Tibial nerve (tissue), 4 donors: Measurements from ENCODE around the gene RHOH. TPM values are rescaled to one million over a fixed set of nuclear protein-coding genes. Genes with fewer than 3 reads are reported as not detected.

ENCODE experiments used
- DNase-seq, 2 donors: peaks; one replicate each; pipeline ENCODE4 v3.0.0-alpha.2; 2019; ENCODE audit warnings: low spot score in 2 of 2
- H3K27ac ChIP-seq, 4 donors: fragments of 200-600 bp; sonication (generic) in 3 of 4; one replicate each; pipeline ENCODE4 v1.5.1; 2017 to 2019; ENCODE audit warnings: mild to moderate bottlenecking in 1 of 4
- H3K27me3 ChIP-seq, 2 donors: fragments of 200-600 bp; sonication (generic) in 1 of 2; one replicate each; pipeline versions ENCODE4 v1.5.1 to v1.6.0; 2017 to 2019
- H3K36me3 ChIP-seq, 3 donors: fragments of 200-600 bp; sonication (generic); one replicate each; pipeline ENCODE4 v1.5.1; 2018 to 2019
- H3K4me1 ChIP-seq, 4 donors: fragments of 200-600 bp; sonication (generic) in 3 of 4; one replicate each; pipeline ENCODE4 v1.5.1; 2017 to 2019
- H3K4me3 ChIP-seq, 4 donors: fragments of 200-600 bp; sonication (generic) in 3 of 4; one replicate each; pipeline ENCODE4 v1.5.1; 2017 to 2019; ENCODE audit warnings: mild to moderate bottlenecking in 1 of 4, moderate library complexity in 1 of 4
- H3K9me3 ChIP-seq, 4 donors: fragments of 200-600 bp; sonication (generic) in 3 of 4; one replicate each; pipeline ENCODE4 v1.5.1; 2017 to 2019
- EP300 ChIP-seq, 2 donors: sonication (generic); formaldehyde crosslinking; IDR thresholded peaks; one replicate each; pipeline ENCODE4 v1.6.1; 2017; ENCODE audit warnings: antibody characterized with exemption in 2 of 2, mild to moderate bottlenecking in 1 of 2
- POLR2A ChIP-seq, 2 donors: fragments of 450-650 bp; IDR thresholded peaks; one replicate each; pipeline ENCODE4 v1.6.1; 2017; ENCODE audit warnings: antibody characterized with exemption in 2 of 2, mild to moderate bottlenecking in 2 of 2, moderate library complexity in 2 of 2
- WGBS, 2 donors: methylation state at CpG; one replicate each; pipeline ENCODE4 v1.1.5; 2018; 5-methylcytosine and 5-hydroxymethylcytosine counted together
- total RNA-seq, 4 donors: library from RNA; depleted of rRNA; stranded (reverse); fragments of >200 nt; gene quantifications; one replicate each; pipeline ENCODE4 v1.1.0, GENCODE V29; 2016
- TF ChIP-seq, protein P1 (sequence below), 5 experiments: fragments of 200-600 bp in 3 of 5; fragments of 450-650 bp in 2 of 5; sonication (generic) in 3 of 5; IDR thresholded peaks; one replicate each; pipeline ENCODE4 v1.5.1; 2016 to 2019; ENCODE audit warnings: antibody characterized with exemption in 5 of 5, mild to moderate bottlenecking in 3 of 5, moderate library complexity in 2 of 5

RHOH gene
- total RNA-seq, 4 donors from 2014 or later, result 0.30 to 2.2 (median 1.0) TPM

DNA sequence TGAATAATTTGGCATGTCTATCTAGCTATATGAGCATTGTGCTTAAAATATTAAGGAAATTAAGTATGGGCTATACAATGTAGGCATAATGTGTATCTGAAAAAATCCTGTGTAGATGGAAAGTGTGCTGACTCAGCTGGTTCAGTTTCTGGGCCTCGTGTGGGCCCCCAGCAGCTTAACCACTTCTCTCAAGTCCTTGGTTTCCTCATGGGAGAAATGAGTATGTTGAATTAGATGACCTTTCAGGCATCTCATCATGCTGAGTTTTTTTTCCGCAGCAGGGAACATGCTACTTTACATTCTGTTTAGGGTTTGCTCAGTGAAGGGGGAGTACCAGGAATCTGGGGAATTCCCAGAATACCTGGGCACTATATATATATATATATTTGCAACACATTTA is 30.5 kb downstream of the RHOH start:
- H3K27me3 ChIP-seq, result no peaks in the 10 kb centered on the region
- TF ChIP-seq, protein P1, sequence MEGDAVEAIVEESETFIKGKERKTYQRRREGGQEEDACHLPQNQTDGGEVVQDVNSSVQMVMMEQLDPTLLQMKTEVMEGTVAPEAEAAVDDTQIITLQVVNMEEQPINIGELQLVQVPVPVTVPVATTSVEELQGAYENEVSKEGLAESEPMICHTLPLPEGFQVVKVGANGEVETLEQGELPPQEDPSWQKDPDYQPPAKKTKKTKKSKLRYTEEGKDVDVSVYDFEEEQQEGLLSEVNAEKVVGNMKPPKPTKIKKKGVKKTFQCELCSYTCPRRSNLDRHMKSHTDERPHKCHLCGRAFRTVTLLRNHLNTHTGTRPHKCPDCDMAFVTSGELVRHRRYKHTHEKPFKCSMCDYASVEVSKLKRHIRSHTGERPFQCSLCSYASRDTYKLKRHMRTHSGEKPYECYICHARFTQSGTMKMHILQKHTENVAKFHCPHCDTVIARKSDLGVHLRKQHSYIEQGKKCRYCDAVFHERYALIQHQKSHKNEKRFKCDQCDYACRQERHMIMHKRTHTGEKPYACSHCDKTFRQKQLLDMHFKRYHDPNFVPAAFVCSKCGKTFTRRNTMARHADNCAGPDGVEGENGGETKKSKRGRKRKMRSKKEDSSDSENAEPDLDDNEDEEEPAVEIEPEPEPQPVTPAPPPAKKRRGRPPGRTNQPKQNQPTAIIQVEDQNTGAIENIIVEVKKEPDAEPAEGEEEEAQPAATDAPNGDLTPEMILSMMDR (IDR thresholded peaks at IDR 0.05), result no peak
- TF ChIP-seq POLR2A (IDR thresholded peaks at IDR 0.05), result no peak
- no peak for TF ChIP-seq EP300 (IDR thresholded peaks at IDR 0.05)
- peaks cover 0 to 2% (median 0%) of the 10 kb centered on the region in 4 donors for H3K9me3 ChIP-seq
- DNase-seq, result no peak
- WGBS, 2 donors, result 30 to 35% methylated on average over 2 of the region's 2 CpGs
- peaks cover 0 to 5% (median 0%) of the 10 kb centered on the region in 4 donors for H3K4me1 ChIP-seq
- H3K4me3 ChIP-seq, result no peak overlapping the region
- H3K27ac ChIP-seq, result no peak overlapping the region
- H3K36me3 ChIP-seq, result no peaks in the 10 kb centered on the region

DNA sequence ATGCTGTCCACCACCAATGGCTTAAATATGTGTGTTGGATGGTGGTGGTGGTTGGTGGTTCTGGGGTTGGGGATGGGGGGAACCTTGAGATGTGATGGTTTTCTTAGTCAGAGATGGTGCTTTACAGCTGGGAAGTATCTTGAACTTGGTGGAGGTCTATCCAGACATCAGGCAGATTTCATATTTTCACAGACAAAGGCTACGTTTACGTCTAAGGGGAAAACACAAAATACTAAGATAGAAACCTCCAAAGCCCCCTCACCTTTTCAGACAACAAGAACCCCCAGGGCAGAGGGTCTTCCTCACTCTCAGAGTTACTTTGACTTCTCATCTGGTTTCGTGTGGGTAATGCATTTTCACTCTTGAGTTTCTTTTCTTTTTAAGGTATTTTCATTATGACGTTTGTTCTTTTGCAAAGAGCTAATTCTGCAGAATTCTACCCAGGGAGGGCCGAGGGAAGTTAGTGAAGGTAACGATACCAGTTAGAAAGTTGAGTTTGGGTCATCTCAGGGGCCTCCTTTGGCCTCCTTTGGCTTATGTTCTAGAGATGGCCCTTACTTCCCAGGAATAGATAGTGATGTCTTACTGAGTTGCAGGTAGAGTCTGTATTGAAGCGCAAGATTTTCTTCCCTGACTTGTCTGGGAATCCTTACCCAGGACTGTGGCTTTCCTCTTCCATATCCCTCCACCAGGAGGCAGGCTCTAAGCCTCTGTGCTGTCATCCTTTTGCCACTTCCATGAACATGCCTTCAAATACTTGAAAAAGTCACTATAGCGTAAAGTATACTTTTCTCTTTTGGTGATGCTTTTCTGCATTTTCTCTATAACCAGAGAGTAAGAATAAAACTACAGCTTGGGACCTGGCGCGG is 31.9 kb downstream of the RHOH start:
- no peaks in the 10 kb centered on the region for H3K9me3 ChIP-seq
- H3K27ac ChIP-seq, result peak overlapping the region in 1 of 4 donors; percentile 7
- DNase-seq, result no peak
- H3K36me3 ChIP-seq, result no peaks in the 10 kb centered on the region
- peaks cover 0 to 5% (median 0%) of the 10 kb centered on the region in 4 donors for H3K4me1 ChIP-seq
- no peak overlapping the region for H3K4me3 ChIP-seq
- 90 to 93% methylated on average over 10 of the region's 10 CpGs for WGBS, 2 donors
- no peak for TF ChIP-seq EP300 (IDR thresholded peaks at IDR 0.05)
- TF ChIP-seq, protein P1 (IDR thresholded peaks at IDR 0.05), result peak in 1 of 5 experiments; percentile 13
- no peak for TF ChIP-seq POLR2A (IDR thresholded peaks at IDR 0.05)
- H3K27me3 ChIP-seq, result no peaks in the 10 kb centered on the region

DNA sequence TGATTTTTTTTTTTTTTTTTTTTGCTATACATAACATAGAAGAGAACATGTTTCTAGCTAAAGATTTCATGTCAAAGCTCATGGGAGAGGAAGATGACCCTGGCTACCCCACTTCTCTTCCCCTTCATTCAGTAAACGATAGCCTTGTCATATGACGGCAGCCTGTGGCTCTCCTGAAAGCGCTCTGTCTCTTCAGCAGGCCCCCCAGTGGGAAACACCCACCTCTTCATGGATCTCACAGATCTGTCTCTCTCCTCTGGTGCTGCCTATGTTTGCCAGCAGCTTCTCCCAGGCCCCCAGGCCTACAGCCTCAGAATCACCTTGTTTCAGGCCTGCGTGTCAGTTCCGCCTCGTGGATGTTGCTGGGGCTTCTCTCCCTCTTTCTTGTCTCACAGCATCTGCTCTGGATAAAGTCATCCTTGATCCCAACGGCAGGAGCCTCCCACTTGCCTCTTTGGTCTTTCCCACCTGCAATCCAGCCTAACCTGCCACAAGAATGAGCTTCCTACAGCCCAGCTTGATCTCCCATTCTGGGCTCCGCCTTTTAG is 34.6 kb downstream of the RHOH start:
- WGBS, 2 donors, result 82 to 83% methylated on average over 8 of the region's 8 CpGs
- Histone ChIP-seq H3K36me3 (no peaks in the 10 kb centered on the region), H3K4me1 (peaks cover 0 to 5% (median 0%) of the 10 kb centered on the region in 4 donors), H3K27me3 (no peaks in the 10 kb centered on the region), H3K4me3 (no peak overlapping the region), H3K27ac (peak overlapping the region in 1 of 4 donors; percentile 23), H3K9me3 (no peaks in the 10 kb centered on the region)
- TF ChIP-seq, protein P1 (IDR thresholded peaks at IDR 0.05), result no peak
- TF ChIP-seq POLR2A (IDR thresholded peaks at IDR 0.05) (no peak), EP300 (IDR thresholded peaks at IDR 0.05) (no peak)
- no peak for DNase-seq

DNA sequence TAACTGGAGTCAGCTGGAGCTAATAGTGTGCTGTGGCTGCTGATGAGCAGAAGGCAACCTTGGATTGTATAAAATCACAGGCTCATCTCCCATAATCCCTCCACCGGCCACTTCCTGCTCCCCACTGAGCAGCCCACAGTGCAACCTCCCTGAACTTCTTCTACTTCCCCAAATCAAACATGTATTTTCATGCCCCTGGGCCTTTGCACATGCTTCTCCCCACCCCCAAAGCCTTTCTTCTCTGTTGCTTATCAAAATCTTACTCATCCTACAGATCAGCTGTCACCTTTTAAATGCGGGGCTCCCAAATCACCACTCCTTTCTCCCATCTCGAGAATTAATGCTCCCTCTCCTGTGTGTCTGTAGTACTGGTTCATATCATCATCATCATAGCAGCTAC is 35.8 kb downstream of the RHOH start:
- DNase-seq, result no peak
- no peak overlapping the region for H3K4me3 ChIP-seq
- 51 to 74% methylated on average over 3 of the region's 3 CpGs for WGBS, 2 donors
- no peaks in the 10 kb centered on the region for H3K9me3 ChIP-seq
- TF ChIP-seq POLR2A (IDR thresholded peaks at IDR 0.05), result no peak
- TF ChIP-seq EP300 (IDR thresholded peaks at IDR 0.05), result no peak
- TF ChIP-seq, protein P1 (IDR thresholded peaks at IDR 0.05), result no peak
- no peaks in the 10 kb centered on the region for H3K36me3 ChIP-seq
- peaks cover 0 to 5% (median 0%) of the 10 kb centered on the region in 4 donors for H3K4me1 ChIP-seq
- no peak overlapping the region for H3K27ac ChIP-seq
- H3K27me3 ChIP-seq, result no peaks in the 10 kb centered on the region

DNA sequence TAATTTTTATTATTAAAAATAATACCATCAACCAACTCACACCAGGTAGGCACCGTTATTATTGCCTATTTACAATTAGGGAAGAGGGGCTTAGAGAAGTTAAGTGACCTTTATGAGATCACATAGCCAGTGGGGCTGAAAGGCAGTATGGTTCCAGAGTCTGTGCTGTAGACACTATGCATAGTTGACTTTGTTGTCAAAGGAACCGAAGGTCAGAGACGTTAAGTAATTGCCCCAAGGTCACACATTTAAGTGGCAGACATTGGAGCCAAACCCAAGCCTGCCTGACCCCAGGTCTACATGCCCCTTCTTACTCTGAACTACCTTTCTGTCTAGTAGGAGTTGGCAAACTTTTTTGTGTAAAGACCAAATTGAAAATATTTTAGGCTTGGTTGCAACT is 36.4 kb downstream of the RHOH start:
- no peak for DNase-seq
- TF ChIP-seq POLR2A (IDR thresholded peaks at IDR 0.05) (no peak), EP300 (IDR thresholded peaks at IDR 0.05) (no peak)
- TF ChIP-seq, protein P1 (IDR thresholded peaks at IDR 0.05), result no peak
- Histone ChIP-seq H3K36me3 (no peaks in the 10 kb centered on the region), H3K9me3 (no peaks in the 10 kb centered on the region), H3K4me1 (peaks cover 0 to 5% (median 0%) of the 10 kb centered on the region in 4 donors), H3K4me3 (no peak overlapping the region), H3K27me3 (no peaks in the 10 kb centered on the region), H3K27ac (no peak overlapping the region)
- WGBS, 2 donors, result 55% methylated on average over 3 of the region's 3 CpGs
